GM21367 (cell line): ENCODE results near the gene POC1A.
A peak's percentile ranks its signal among the peaks of the same experiment; 100 is the strongest.

Source experiments
- ATAC-seq: cut with Tn5 transposase; IDR thresholded peaks from one replicate; pipeline ENCODE4 v1.9.1; 2021; ENCODE audit not compliant: unreplicated experiment

The POC1A gene

DNA sequence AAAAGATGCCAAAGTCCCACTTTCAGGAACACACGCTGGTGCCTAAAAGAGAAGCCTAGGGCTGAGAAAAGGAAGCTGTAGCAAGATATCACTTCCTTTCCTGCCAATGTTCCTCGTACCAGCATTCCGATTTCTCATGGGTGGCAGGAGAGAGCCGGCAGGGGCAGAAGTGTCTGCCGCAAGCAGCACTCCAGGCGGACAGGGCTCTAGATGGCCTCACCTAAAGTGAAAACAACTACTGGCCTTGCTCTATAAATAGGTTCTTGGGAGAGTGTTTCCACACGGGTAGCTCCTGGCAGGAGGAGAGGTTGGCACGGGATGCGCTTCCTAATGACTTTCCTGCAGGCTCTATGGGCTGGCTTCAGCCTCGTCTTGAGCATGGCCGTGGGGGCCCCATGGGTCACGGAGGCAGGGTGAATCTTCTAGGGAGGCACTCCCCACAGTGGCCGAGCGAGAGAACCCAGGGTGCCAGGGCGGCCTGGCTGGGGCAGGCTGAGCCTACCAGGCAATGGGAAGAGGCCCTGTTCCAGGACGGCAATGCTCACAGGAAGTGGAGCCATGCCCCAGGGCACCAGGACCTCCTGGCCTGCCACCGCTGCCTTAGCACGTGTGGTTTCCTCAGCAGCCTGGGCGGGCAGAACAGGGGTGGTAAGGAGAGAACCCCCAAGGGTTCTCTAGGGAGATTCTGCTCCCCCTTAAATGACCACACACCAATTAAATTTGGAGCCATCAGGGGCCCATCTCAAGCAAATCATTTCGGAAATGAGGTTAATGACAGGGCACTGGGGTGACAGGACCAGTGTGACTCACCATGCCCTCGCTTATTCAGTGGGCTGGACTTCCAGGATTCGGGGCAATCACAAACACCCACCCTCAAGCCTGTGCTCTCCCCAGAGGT lies 83.2 kb downstream of the POC1A start:
- no peak for ATAC-seq

DNA sequence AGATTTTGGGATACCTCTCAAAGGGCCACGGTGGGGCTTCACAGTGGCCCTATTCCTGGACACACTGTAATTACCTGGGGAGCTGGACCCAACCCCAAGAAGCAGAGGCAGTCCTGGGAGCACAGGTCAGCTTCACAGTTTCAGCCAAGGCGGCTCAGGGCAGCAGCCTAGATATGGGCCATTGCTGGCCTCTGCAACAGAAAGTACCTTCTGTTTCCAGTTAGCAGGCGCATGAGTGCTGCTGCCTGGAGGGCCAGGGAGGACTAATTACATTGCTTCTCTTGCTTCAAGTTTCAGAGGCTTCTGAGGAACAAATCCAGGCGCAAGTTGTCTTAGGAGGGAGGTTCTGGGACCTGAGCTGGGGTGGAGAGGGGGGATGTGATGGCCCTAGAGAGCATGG lies 84.4 kb downstream of the POC1A start:
- ATAC-seq: no peak

DNA sequence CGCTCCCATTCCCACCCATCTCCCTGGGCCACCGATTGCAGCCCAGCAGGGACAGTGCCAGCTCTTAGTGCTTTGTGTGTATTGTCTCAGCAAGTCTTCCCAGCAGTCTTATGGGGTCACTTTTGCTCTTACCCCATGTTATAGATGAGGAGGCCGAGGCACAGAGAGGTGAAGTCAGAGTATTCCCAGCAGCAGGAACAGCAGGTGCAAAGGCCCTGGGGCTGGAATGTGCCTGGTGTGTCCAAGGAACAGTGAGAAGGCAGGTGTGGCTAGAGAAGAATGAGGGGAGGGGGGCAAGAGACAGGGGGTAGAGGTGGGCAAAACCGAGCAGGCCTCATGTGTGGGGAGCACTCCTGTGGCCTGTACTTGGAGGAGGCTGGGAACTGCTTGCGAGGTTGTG lies 85.1 kb downstream of the POC1A start:
- ATAC-seq: no peak

DNA sequence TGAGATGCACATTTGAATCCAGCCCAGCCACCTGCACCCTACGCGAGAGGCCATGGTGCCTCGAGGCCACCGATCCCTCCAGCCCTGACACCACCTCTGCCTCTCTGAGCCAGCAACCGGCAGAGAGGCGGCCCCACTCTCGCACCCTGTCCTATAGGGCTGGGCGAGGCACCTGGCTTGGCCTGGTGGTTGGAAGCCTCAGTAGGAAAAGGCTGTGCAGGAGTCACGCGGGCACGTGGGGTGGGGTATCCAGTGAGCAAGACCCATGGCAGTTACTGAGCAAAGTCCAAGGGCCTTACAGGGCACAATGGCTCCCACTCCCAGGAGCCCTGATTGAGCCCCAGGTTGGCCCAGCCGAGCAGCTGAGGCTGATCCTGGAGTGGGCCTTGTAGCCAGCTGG lies 85.5 kb downstream of the POC1A start:
- ATAC-seq: no peak

DNA sequence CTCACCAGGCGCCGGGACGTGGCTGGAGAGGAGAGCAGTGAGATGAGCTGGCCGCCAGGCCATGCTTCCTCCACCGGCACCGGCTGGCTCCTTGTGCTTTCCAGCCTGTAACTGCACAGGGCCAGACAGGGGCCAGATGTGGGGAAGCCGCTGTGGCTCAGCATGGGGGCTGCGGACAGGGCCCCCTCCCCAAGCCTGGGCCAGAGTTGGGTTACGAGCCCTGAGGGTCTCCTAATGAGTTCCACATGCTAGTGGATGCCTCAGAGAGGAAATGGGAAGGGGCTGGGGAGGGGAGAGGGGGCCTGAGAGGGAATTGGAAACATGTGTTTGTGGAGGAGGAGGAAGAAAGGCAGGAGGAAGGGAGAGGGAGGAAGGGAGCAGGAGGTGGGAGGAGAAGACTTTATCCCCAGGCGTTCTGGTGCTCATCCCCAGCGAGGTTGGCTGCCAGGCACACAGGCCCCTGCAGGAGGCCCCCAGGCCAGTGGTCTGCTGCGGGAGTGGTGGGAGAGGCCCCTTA lies 86.1 kb downstream of the POC1A start:
- ATAC-seq: no peak

DNA sequence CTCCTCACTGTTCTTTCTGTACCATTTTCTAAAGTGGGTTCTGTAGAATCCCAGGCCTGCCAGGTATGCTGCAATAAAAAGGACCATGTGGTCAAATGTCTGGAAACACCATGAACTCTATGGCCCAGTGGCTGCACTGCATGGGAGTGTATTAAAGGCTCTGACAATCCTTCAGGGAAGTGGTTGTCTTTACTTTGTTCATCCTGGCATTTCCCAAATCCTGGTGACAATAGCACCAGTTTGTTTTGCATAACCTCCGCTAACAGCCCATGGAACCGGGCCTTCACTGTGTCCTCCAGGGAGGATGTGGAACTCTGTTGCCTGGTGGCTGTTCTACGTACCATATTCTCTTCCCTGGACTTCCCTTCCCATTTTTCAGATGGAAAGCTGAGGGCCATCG lies 86.7 kb downstream of the POC1A start:
- ATAC-seq: no peak

DNA sequence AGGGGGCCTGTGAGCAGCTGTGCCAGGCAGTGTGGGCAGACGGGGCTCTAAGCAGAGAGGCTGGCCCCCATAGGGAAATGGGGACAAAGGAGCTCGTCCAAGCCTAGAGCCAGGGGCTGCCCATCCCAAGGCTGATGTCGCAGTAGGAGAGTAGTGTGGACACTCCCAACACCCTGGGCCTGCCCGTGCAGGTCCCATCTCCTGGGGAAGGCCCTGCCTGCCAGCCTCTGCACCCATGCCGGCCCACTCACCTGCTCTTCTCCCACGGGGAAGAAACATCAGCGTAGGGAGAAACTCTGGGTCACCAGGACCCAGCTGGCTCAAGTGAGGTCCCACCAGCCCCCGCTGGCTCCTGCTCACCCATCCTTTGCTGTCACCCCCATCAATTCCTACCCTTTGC lies 87.2 kb downstream of the POC1A start:
- ATAC-seq: no peak

DNA sequence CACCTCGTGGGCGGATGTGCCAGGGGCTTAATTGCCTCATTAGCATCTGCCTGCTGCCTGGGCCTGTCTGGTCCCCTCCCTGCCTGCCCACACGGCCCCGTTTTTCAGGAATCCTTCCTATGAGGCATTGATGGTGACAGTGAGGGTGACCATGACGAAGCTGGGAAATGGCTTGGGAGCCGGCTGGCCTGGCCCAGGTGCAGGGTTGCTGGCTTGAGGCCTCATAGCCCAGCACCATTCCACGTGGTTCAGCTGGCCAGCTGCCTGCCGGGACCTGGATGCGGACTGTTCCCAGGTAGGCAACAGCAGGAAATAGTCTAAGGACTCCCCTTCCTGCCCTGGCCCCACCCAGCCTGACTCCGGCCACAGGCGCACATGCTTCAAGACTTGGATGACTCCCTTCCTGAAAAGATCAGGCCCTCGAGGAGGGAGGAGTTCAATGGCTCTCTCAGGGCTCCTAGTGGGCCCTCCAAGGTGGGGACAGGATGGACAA lies 88.9 kb downstream of the POC1A start:
- ATAC-seq: no peak

DNA sequence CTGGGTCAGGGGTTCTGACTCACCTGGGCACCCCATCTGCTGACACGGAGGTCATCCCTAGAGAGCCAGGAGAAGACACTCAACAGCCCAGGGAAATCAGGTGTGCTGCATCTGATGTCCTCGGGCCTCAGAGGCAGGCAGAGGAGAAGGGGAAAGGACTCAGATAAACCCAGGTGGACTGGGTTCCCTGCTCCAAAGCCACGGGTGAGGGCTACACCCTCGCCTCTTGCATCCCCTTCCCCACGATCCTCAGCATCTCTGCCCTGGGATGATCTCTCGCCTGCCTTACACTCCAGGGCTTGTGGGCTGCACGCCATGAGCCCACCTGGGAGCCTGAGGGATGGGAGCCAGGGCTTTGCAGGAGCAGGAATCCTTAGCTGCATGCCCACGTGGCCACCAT lies 89.7 kb downstream of the POC1A start:
- ATAC-seq: no peak

DNA sequence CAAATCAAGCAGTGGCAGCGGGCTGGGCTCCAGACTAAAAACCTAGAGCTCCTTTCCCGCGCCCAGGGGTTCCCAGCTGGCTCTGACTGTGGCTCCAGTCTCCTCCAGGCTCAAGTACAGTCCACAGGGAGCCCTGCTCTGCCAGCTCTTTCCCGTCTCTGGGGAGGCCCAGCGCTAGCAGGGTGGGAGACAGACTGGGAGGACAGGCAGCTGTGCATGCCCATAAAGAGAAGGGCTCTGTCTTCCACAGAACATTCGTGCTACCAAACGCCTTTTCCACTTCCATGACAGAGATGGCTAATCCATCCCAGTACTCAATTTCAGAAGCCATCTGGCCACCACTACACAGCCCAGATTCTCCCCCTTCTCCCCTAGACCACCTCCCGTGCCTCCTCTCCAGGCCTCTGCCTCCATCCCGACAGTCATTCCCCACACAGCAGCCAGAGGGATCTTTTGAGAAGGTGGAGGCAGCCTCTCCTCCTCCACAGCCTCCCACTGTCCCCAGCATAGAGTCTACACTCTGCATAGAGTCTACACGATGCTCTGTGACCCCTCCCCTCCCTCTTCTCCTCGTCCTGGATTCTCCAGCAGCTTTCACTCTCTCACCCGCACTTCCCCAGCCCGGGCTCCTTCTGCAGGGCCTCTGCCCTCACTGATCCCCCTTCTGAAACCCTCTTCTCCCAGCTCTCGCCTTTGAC lies 91.0 kb downstream of the POC1A start:
- ATAC-seq: no peak

DNA sequence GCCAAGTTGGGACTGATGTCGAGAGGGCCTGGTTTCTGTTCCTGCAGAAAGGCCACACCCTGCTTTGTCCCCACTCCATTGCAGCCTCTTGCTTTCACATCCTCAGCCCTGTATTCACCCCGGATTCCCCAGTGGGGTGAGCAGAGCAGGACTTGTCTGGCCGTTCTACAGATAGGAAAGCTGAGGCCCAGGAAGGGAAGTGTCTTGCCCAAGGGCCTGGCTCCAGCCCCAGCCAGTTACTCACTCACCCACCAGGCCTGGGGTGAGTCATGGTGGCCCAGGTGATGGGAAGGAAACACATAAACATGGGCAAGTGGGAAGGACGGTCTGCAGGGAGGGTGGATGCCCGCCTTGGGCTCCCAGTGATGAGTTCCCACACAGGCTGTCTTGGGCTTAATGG lies 91.7 kb downstream of the POC1A start:
- ATAC-seq: no peak

DNA sequence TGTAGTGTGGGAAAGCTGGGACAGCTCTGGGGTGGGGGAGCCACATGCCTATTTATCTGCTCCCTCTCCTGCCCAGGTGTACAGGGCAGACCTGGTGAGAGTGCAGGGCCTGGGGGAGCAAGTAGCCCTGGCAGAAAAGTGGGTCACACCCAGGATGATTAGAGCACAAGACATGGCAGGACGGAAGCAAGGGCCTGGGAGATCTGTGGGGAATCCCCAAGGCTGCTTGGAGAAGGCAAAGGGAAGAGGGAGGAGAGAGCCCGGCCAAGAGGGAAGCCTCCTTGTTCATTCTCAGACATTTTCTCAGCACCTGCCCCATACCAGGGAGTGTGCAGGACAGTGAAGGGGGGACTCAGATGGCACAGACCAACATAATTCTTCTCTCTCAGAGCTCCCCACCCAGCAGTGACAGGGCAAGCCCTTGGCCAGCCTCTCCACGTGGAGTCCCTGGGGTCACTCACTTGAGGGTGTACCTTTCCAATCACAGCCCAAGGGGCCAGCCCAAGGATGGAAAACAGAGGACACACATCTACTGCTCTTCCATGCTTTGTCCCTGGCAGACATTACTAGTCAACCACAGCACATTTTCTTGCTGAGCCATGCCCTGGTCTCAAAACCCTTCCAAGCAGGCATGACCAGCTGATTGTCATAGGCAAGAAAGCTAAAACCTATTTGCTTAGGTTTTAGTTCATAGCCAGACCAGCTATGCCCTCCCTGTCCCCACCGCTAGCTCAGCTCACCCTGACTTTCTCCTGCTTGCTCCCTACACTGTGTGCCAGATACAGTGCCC lies 92.9 kb downstream of the POC1A start:
- no peak for ATAC-seq

DNA sequence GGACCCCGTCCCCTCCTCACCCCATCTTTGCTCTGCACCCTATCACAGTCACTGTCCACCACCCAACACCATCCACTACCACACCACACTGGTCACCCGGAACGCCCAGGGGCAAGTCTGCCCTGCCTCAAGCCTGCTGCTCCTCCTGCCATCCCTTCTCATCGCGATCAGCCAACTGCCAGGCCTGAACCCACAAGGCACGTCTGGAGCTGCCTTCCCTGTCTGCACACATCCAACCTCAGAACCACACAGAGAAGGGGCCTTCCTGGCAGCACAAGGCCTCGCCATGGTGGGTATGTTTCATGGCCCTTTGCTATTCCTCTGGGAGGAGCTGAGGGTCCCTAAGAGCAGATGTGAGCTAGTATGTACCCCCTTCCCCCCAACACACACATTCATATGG lies 94.4 kb downstream of the POC1A start:
- ATAC-seq: no peak

DNA sequence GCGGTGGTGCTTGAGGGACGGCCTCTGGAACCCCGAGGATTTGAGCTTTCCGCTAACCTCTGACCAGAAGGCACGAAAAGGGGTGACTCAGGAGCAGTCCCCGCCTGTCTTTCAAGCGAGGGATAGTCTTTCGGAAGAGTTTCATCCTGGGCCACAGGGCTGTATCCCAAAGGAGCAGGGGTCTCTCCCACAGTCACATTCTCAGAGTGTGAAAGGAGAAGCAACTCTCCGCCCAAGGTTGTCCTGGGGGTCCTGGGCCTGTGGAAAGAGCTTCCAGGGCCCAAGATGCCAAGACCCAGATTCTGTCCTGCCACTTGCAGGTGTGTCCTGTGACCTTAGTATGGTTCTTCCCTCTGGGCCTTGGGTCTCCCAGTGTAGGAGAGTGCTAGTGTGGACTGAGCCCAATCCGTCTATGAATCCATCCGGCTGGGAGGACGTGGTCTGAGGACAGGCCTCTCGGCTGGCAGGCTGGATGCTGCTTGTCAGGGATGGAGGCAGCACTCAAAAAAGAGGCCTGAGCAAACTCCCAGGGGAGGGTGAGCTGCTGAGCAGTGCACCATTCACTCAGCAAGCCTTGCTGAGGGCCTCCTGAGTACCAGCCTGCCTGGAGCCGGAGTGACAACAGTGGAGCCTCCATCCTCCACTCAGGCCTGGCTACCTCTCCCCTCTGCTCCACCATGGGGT lies 96.3 kb downstream of the POC1A start:
- no peak for ATAC-seq

DNA sequence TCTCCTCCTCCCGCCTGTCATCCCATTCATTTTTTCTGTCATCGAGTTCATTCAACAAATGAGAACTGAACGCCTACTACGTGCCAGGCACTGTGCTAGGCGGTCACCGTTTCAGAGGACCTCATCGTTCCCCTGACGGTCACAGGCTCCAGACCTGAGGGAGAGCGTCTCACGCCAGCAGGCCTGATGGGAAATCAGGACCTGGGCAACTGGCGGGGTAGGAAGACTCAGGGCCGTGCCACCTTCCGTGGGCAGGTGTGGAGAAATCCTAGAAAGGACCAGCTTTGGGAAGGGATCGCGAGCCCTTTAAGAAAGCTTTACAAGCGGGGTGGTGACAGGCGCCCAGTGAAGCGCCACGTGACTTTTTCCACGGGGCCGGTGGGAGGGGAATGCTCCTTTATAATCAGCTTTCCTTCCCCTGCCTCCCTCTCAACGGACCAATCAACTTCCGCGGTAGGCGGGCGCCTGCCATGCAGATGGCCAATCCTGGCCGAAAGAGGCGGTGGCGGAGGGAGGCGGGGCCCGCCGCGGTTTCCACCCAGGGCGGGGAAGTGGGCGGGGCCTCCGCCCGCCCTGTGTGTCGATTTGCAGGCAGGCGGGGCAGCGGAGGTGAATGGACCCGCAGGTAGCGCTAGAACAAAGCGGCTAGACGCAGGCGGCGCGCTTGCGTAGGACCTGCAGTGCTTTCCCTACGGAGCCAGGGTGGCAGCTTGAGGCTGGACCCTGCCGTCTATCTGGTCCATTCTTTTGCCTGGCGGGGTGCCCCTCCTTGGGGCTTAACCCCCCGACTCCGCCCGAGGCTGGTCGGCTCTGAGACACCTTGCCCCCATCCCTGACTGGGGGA lies 97.0 kb downstream of the POC1A start:
- ATAC-seq: peak; percentile 60

DNA sequence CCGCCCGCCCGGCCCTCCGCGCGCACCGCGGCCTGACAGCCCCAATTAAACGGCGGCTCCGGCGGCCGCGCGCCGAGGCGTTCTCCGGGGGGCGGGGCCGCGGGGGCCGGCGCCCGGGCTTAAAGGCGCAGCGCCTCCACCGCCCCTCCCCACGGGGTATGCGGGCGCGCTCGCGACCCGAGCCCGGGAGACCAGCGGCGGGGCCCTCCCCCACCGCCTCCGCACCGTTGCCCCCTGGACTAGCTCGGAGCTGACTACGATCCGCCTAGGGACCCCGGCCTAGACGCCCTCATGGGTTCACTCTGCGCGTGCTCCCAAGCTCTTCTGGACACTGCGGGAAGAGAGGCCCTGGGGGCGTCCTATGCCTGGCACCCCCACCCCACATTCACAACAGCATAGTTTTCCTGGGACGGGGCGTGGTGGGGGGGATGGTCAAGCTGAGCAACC lies 97.7 kb downstream of the POC1A start, which contains the start of gene DUSP7:
Gene DUSP7, minus strand, starts transcription at position 51 of the 447 bp plus-strand sequence. CDS start 205 bp downstream, outside the sequence.
- peak; percentile 27 for ATAC-seq

DNA sequence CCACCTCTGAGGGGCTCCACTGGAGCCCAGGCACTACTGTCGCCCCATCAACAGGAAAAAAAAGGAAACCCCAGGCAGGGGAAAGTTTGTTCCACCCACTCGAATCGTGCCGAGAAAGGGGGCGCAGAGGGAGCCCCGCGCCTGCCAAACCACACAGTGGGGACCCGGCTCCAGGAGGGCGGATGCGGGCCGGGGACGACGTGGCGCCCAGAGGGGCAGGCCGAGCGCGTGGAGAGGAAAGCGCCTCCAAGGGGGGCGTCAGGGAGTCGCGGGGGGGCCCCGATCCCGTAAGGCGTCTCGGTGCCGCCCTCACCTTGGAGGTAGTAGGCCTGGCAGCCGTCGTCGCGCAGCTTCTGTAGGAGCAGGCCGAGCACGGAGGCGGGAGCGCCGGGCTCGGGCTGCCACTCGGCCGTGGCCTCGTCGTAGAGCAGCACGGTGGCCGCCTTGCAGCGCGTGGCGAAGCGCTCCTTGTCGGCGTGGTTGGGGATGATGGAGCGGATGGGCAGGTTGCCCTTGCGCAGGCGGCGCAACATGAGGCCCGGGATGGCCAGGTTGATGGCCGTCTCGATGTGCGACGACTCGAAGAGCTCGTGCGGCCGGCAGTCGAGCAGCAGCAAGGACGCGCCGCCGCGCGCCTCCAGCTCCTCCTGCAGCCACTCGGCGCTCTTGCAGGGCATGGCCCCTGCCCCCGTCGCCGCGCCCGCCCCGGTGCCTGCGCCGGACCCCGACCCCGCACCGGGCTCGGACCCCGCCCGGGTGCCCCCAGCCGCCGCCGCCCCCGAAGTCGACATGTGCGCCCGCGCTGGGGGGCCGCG lies 98.5 kb downstream of the POC1A start:
- ATAC-seq: peak; percentile 5

DNA sequence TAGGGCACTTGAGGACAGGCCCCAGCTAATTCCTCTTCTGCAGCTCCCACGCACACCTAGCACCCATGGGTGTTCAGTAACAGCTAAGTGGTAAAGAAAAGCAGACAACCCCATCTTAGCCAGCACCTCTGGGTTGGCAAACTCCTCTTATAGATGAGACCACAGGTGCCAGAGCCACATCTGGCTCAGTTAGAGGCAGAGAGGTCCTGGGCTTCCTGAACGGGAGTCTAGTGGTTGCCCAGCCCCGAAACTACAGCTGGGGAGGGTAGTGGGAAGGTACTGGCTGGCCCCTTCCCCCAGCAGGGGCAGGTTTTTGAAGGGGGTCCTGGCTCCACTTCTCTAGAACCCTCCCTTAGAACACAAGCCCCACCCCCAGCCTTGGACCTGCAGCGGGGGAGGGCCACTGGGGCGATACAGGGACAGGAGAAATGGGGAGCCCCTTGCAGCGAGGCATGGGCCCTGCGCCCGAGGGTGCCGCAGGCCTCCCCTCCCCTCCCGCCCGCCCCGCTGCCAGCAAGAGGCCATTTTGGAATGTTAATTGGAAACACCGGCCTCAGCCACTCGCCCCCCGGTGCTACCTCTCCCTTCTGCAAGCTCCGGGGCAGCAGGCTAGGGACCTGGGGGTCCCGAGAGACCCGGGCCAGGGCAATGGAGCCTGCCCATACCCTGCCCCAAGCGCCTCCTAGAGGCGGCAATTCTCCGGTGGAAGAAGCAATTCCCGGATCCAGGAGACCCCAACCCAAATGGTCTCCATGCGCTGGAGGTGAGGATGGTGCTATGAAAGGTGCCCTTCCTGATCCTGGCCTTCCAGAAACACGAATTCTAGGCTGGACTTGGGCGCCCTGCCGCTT lies 99.3 kb downstream of the POC1A start:
- no peak for ATAC-seq
